HepG2 (cell line): Measurements from ENCODE around the gene INO80B. TPM values are rescaled to one million over a fixed set of nuclear protein-coding genes. Genes with fewer than 3 reads are reported as not detected.

Experiments used
- CAMTA2 ChIP-seq: sonication (generic); formaldehyde crosslinking; IDR thresholded peaks from 2 replicates; pipeline ENCODE4 v1.4.0; 2020; ENCODE audit warnings: mild to moderate bottlenecking, missing genetic modification reagents, borderline replicate concordance
- DNMT3B ChIP-seq: conservative IDR thresholded peaks from 2 replicates; pipeline ENCODE4 v1.6.1; 2016; ENCODE audit warnings: missing biosample characterization, control low read depth
- FOXA1 ChIP-seq, 2 experiments: fragments of 450-650 bp in 1 of 2; sonication (generic) in 1 of 2; formaldehyde crosslinking in 1 of 2; IDR thresholded peaks; 2 replicates each; pipeline versions ENCODE4 v1.4.0 to v1.6.1; 2016 to 2020; ENCODE audit warnings: missing genetic modification reagents in 1 of 2
- ISL2 ChIP-seq: sonication (generic); formaldehyde crosslinking; IDR thresholded peaks from 2 replicates; pipeline ENCODE4 v1.5.0; 2020; ENCODE audit warnings: missing genetic modification reagents
- KLF15 ChIP-seq: sonication (generic); formaldehyde crosslinking; IDR thresholded peaks from 2 replicates; pipeline ENCODE4 v1.8.1; 2023; ENCODE audit warnings: borderline replicate concordance, mild to moderate bottlenecking, inconsistent platforms, missing genetic modification reagents, mixed read lengths
- MXD4 ChIP-seq: IDR thresholded peaks from 2 replicates; pipeline ENCODE4 v1.6.1; 2016; ENCODE audit warnings: mild to moderate bottlenecking, missing biosample characterization, missing genetic modification reagents
- PRPF4 ChIP-seq: fragments of 200-400 bp; formaldehyde crosslinking; IDR thresholded peaks from 2 replicates; pipeline ENCODE4 v1.6.1; 2016; ENCODE audit warnings: low read length, low read depth; ENCODE audit not compliant: poor library complexity, severe bottlenecking
- RBAK ChIP-seq: sonication (generic); formaldehyde crosslinking; IDR thresholded peaks from 2 replicates; pipeline ENCODE4 v1.5.1; 2020; ENCODE audit warnings: mild to moderate bottlenecking, missing genetic modification reagents
- REPIN1 ChIP-seq: sonication (generic); formaldehyde crosslinking; IDR thresholded peaks from 2 replicates; pipeline ENCODE4 v1.8.0; 2022; ENCODE audit warnings: missing genetic modification reagents, low read depth, mild to moderate bottlenecking, borderline replicate concordance
- SMARCE1 ChIP-seq: fragments of 450-650 bp; IDR thresholded peaks from 2 replicates; pipeline ENCODE4 v1.6.1; 2017; ENCODE audit warnings: borderline replicate concordance
- TSC22D2 ChIP-seq: sonication (generic); formaldehyde crosslinking; IDR thresholded peaks from 2 replicates; pipeline ENCODE4 v1.5.1; 2020; ENCODE audit warnings: missing genetic modification reagents, mild to moderate bottlenecking, borderline replicate concordance
- ZFP1 ChIP-seq: IDR thresholded peaks from 2 replicates; pipeline ENCODE4 v1.6.1; 2016
- ZNF331 ChIP-seq: sonication (generic); formaldehyde crosslinking; IDR thresholded peaks from 2 replicates; pipeline ENCODE4 v1.4.0; 2020; ENCODE audit warnings: missing genetic modification reagents
- ZNF430 ChIP-seq: sonication (generic); formaldehyde crosslinking; IDR thresholded peaks from 2 replicates; pipeline ENCODE4 v1.9.0; 2021; ENCODE audit warnings: mild to moderate bottlenecking, missing genetic modification reagents
- ZNF562 ChIP-seq: sonication (generic); formaldehyde crosslinking; IDR thresholded peaks from 2 replicates; pipeline ENCODE4 v1.8.0; 2022; ENCODE audit warnings: missing genetic modification reagents, borderline replicate concordance
- polyA plus RNA-seq, 8 experiments: library from polyadenylated mRNA; depleted of rRNA in 3 of 8; stranded (reverse) in 7 of 8; unstranded in 1 of 8; fragments of >200 nt; fragmentation: Illumina TruSeq in 4 of 8; extraction: Trizol in 4 of 8; gene quantifications; 2 replicates each; pipeline versions ENCODE4 v1.2.1 to v1.2.3, GENCODE V29; 2011 to 2016; ENCODE audit warnings: low read depth in 4 of 8, missing spikeins in 1 of 8, mixed read lengths in 1 of 8; ENCODE audit not compliant: insufficient read depth in 1 of 8
- total RNA-seq, 5 experiments: library from RNA; depleted of rRNA; stranded (reverse); fragments of >200 nt; fragmentation: Illumina TruSeq; extraction: Trizol; gene quantifications; 2 replicates each; pipeline ENCODE4 v1.2.3, GENCODE V29; 2016; ENCODE audit warnings: low read depth in 1 of 5
- TF ChIP-seq, protein P1 (sequence below): sonication (generic); formaldehyde crosslinking; IDR thresholded peaks from 2 replicates; pipeline ENCODE4 v1.9.0; 2021; ENCODE audit warnings: missing genetic modification reagents, mild to moderate bottlenecking, borderline replicate concordance
- TF ChIP-seq, protein P2 (sequence below): fragments of 450-650 bp; IDR thresholded peaks from 2 replicates; pipeline ENCODE4 v1.6.1; 2016
- TF ChIP-seq, protein P3 (sequence below): sonication (generic); formaldehyde crosslinking; IDR thresholded peaks from 2 replicates; pipeline ENCODE4 v1.4.0; 2020; ENCODE audit warnings: missing genetic modification reagents
- TF ChIP-seq, protein P4 (sequence below): sonication (generic); formaldehyde crosslinking; IDR thresholded peaks from 2 replicates; pipeline ENCODE4 v1.8.1; 2023; ENCODE audit warnings: missing genetic modification reagents, inconsistent platforms, borderline replicate concordance
- TF ChIP-seq, protein P5 (sequence below): sonication (generic); formaldehyde crosslinking; IDR thresholded peaks from 2 replicates; pipeline ENCODE4 v1.8.1; 2023; ENCODE audit warnings: mild to moderate bottlenecking, moderate library complexity, missing genetic modification reagents

INO80B gene
- total and polyA plus RNA-seq, 2 of the 13 experiments (the other 11 are each of a cell fraction or from before 2014, with no cell fraction given), result 6.2 to 14.5 TPM

DNA sequence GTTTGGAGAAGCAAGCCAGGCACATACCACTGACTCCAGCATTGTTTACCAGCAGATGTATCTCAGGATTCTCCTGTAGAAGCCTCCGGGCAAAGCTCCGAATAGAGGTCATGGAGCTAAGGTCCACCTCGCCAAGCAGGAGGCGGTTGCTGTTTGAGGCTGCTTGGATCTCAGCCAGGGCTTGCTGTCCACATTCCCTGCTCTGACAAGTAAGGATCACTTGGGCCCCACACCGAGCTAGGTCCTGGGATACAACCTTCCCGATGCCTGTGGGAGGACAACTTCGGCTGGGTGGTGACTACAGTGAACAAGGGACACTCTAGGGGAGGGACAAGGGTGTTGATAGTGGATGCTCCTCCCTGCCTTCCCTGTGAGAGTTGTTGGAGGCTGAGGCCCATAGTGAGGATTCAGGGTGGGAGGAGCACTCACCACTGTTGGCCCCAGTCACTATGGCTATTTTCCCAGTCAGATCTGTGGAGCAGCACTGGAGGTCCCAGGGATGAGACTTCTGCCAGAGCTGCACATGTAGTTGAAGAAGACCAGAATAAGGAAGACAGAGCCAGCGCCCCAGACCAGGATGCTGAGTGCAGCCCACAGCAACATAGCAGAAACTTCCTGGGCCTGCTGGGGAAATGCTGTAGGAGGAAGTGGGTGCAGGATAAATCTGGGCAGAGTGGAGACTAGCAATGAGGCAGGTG lies 41.7 kb upstream of the INO80B start (continued):
- TF ChIP-seq, protein P1, sequence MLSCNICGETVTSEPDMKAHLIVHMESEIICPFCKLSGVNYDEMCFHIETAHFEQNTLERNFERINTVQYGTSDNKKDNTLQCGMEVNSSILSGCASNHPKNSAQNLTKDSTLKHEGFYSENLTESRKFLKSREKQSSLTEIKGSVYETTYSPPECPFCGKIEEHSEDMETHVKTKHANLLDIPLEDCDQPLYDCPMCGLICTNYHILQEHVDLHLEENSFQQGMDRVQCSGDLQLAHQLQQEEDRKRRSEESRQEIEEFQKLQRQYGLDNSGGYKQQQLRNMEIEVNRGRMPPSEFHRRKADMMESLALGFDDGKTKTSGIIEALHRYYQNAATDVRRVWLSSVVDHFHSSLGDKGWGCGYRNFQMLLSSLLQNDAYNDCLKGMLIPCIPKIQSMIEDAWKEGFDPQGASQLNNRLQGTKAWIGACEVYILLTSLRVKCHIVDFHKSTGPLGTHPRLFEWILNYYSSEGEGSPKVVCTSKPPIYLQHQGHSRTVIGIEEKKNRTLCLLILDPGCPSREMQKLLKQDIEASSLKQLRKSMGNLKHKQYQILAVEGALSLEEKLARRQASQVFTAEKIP, result no peak
- TF ChIP-seq KLF15 (CRISPR knock-in tag) (no peak), FOXA1 (IDR thresholded peaks at IDR 0.05) (no peak), FOXA1 (CRISPR knock-in tag; IDR thresholded peaks at IDR 0.05) (peak; percentile 21; the same call in 1 of the 2 replicates), ISL2 (CRISPR knock-in tag) (0 out of 2 replicates have a peak, but pooled peaks have one; percentile 27), CAMTA2 (CRISPR knock-in tag) (no peak), PRPF4 (no peak), ZNF430 (CRISPR knock-in tag) (peak; percentile 72; the same call in 1 of the 2 replicates), SMARCE1 (no peak), ZNF562 (CRISPR knock-in tag) (no peak), ZNF331 (CRISPR knock-in tag) (no peak; the same call in 1 of the 2 replicates), RBAK (CRISPR knock-in tag) (no peak), DNMT3B (CRISPR knock-in tag) (0 out of 2 replicates have a peak, but pooled peaks have one; percentile 46), MXD4 (CRISPR knock-in tag) (no peak), REPIN1 (CRISPR knock-in tag) (no peak), TSC22D2 (CRISPR knock-in tag) (no peak), ZFP1 (CRISPR knock-in tag) (no peak)
- TF ChIP-seq, protein P2, sequence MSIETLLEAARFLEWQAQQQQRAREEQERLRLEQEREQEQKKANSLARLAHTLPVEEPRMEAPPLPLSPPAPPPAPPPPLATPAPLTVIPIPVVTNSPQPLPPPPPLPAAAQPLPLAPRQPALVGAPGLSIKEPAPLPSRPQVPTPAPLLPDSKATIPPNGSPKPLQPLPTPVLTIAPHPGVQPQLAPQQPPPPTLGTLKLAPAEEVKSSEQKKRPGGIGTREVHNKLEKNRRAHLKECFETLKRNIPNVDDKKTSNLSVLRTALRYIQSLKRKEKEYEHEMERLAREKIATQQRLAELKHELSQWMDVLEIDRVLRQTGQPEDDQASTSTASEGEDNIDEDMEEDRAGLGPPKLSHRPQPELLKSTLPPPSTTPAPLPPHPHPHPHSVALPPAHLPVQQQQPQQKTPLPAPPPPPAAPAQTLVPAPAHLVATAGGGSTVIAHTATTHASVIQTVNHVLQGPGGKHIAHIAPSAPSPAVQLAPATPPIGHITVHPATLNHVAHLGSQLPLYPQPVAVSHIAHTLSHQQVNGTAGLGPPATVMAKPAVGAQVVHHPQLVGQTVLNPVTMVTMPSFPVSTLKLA, result no peak
- TF ChIP-seq, protein P3, sequence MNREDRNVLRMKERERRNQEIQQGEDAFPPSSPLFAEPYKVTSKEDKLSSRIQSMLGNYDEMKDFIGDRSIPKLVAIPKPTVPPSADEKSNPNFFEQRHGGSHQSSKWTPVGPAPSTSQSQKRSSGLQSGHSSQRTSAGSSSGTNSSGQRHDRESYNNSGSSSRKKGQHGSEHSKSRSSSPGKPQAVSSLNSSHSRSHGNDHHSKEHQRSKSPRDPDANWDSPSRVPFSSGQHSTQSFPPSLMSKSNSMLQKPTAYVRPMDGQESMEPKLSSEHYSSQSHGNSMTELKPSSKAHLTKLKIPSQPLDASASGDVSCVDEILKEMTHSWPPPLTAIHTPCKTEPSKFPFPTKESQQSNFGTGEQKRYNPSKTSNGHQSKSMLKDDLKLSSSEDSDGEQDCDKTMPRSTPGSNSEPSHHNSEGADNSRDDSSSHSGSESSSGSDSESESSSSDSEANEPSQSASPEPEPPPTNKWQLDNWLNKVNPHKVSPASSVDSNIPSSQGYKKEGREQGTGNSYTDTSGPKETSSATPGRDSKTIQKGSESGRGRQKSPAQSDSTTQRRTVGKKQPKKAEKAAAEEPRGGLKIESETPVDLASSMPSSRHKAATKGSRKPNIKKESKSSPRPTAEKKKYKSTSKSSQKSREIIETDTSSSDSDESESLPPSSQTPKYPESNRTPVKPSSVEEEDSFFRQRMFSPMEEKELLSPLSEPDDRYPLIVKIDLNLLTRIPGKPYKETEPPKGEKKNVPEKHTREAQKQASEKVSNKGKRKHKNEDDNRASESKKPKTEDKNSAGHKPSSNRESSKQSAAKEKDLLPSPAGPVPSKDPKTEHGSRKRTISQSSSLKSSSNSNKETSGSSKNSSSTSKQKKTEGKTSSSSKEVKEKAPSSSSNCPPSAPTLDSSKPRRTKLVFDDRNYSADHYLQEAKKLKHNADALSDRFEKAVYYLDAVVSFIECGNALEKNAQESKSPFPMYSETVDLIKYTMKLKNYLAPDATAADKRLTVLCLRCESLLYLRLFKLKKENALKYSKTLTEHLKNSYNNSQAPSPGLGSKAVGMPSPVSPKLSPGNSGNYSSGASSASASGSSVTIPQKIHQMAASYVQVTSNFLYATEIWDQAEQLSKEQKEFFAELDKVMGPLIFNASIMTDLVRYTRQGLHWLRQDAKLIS (CRISPR knock-in tag), result no peak
- TF ChIP-seq, protein P4, sequence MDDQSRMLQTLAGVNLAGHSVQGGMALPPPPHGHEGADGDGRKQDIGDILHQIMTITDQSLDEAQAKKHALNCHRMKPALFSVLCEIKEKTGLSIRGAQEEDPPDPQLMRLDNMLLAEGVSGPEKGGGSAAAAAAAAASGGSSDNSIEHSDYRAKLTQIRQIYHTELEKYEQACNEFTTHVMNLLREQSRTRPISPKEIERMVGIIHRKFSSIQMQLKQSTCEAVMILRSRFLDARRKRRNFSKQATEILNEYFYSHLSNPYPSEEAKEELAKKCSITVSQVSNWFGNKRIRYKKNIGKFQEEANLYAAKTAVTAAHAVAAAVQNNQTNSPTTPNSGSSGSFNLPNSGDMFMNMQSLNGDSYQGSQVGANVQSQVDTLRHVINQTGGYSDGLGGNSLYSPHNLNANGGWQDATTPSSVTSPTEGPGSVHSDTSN (CRISPR knock-in tag), result no peak
- TF ChIP-seq, protein P5, sequence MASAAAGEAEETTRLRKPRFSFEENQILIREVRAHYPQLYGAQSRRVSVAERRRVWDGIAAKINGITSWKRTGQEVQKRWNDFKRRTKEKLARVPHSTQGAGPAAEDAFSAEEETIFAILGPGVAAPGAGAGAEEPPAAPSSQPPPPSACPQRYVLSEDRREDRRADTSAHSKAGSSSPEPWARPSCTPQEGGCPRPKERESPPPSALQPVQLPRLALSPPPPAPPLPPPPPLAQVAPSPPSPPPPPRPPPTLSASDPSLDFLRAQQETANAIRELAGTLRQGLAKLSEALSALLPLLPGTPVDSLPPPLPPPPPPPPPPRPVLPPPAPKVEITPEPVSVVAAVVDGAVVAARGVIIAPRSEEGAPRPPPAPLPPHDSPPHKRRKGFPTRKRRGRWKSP, result no peak
